HCT116 (cell line): ENCODE data around the gene MAP4K4. TPM values are rescaled to one million over a fixed set of nuclear protein-coding genes. Genes with fewer than 3 reads are reported as not detected.

Source experiments
- ATAC-seq: fragments of 200-7000 bp; cut with Tn5 transposase; 2 replicates; pipeline ENCODE4 v1.9.1; 2020; ENCODE audit warnings: mild to moderate bottlenecking, moderate library complexity
- BruUV-seq: library from RNA; stranded (reverse); fragments of 400-500 nt; replicated peaks from 2 replicates; lab custom pipeline; 2021; lab: Mats Ljungman, UMichigan
- CTCF ChIA-PET: fragments of 300-600 bp; sonication (Branson Sonifier 250); formaldehyde crosslinking; loops from one replicate; lab custom pipeline; 2021; ENCODE audit warnings: antibody characterized with exemption; lab: Charles Lee
- POLR2A ChIA-PET: fragments of 300-600, 350-600 bp; sonication (Branson Sonifier 250); formaldehyde crosslinking; loops from one replicate; lab custom pipeline; 2021; ENCODE audit warnings: antibody characterized with exemption; lab: Charles Lee
- RAD21 ChIA-PET, 2 experiments: fragments of 300-600 bp; sonication (Branson Sonifier 250); formaldehyde crosslinking; loops; one replicate each; lab custom pipeline; 2023; ENCODE audit warnings: low total read pairs in 2 of 2; ENCODE audit not compliant: uncharacterized antibody in 2 of 2, unreplicated experiment in 2 of 2, low non-redundant PET in 1 of 2; lab: Charles Lee
- DNase-seq: peaks from one replicate; pipeline ENCODE4 v3.0.0-alpha.2; 2010; ENCODE audit warnings: low read depth, low spot score
- H2AFZ ChIP-seq: fragments of 200-600 bp; shearing (Covaris generic), sonication (generic); 2 replicates; pipeline ENCODE4 v1.6.1; 2017; ENCODE audit warnings: low read depth, mixed run types, mixed read lengths, antibody characterized with exemption, low read length; ENCODE audit not compliant: poor library complexity, severe bottlenecking
- H3K27ac ChIP-seq: 2 replicates; pipeline ENCODE4 v1.5.1; 2012; ENCODE audit warnings: low read depth, low read length
- H3K27me3 ChIP-seq: fragments of 200-600 bp; sonication (generic); 2 replicates; pipeline ENCODE4 v1.6.1; 2016; ENCODE audit warnings: mixed run types, low read length, mixed read lengths; ENCODE audit not compliant: insufficient read depth
- H3K36me3 ChIP-seq, 2 experiments: fragments of 200-500 bp in 1 of 2; fragments of 200-600 bp in 1 of 2; sonication (Bioruptor generic) in 1 of 2; sonication (generic) in 1 of 2; 2 replicates each; pipeline versions ENCODE4 v1.5.1 to v1.6.1; 2014 to 2016; ENCODE audit warnings: low read length in 2 of 2, inconsistent platforms in 1 of 2, mixed read lengths in 1 of 2, mixed run types in 1 of 2; ENCODE audit not compliant: insufficient read depth in 2 of 2, control insufficient read depth in 1 of 2
- H3K4me1 ChIP-seq, 2 experiments: fragments of 200-600 bp in 1 of 2; sonication (generic) in 1 of 2; 2 replicates each; pipeline versions ENCODE4 v1.5.1 to v1.6.1; 2012 to 2017; ENCODE audit warnings: low read length in 2 of 2, inconsistent platforms in 1 of 2, mild to moderate bottlenecking in 1 of 2, mixed read lengths in 1 of 2, mixed run types in 1 of 2, moderate library complexity in 1 of 2; ENCODE audit not compliant: insufficient read depth in 2 of 2, control insufficient read depth in 1 of 2
- H3K4me2 ChIP-seq: fragments of 200-600 bp; sonication (generic); 2 replicates; pipeline ENCODE4 v1.6.1; 2017; ENCODE audit warnings: mixed run types, low read length, mixed read lengths
- H3K4me3 ChIP-seq, 2 experiments: fragments of 200-600 bp in 1 of 2; sonication (generic) in 1 of 2; replicated peaks in 1 of 2; 2 replicates each; pipeline ENCODE4 v1.5.1; 2011 to 2016; ENCODE audit warnings: low read length in 2 of 2, control low read depth in 1 of 2, low read depth in 1 of 2, mild to moderate bottlenecking in 1 of 2, mixed read lengths in 1 of 2, mixed run types in 1 of 2
- H3K79me2 ChIP-seq: fragments of 200-600 bp; sonication (generic); 2 replicates; pipeline ENCODE4 v1.6.1; 2017; ENCODE audit warnings: mild to moderate bottlenecking, mixed run types, low read length, moderate library complexity, mixed read lengths; ENCODE audit not compliant: insufficient read depth
- H3K9ac ChIP-seq: fragments of 200-600 bp; sonication (generic); 2 replicates; pipeline ENCODE4 v1.6.1; 2016; ENCODE audit warnings: low read length, mixed read lengths
- H3K9me2 ChIP-seq: fragments of 200-600 bp; sonication (generic), shearing (Covaris generic); 2 replicates; pipeline ENCODE4 v1.6.1; 2017; ENCODE audit warnings: mixed run types, mild to moderate bottlenecking, moderate library complexity; ENCODE audit not compliant: insufficient read depth
- H3K9me3 ChIP-seq, 2 experiments: fragments of 200-500 bp in 1 of 2; fragments of 200-600 bp in 1 of 2; sonication (Bioruptor generic) in 1 of 2; sonication (generic) in 1 of 2; 2 replicates each; pipeline ENCODE4 v1.6.1; 2014 to 2017; ENCODE audit warnings: low read length in 2 of 2, mixed read lengths in 2 of 2, inconsistent platforms in 1 of 2, low read depth in 1 of 2, mild to moderate bottlenecking in 1 of 2, mixed run types in 1 of 2, moderate library complexity in 1 of 2; ENCODE audit not compliant: control insufficient read depth in 1 of 2, insufficient read depth in 1 of 2
- H4K20me1 ChIP-seq: fragments of 200-600 bp; sonication (generic), shearing (Covaris generic); 2 replicates; pipeline ENCODE4 v1.6.1; 2017; ENCODE audit warnings: mixed run types, mild to moderate bottlenecking, moderate library complexity; ENCODE audit not compliant: insufficient read depth
- CBX3 ChIP-seq: IDR thresholded peaks from 2 replicates; pipeline ENCODE4 v1.6.1; 2012; ENCODE audit warnings: low read depth
- CEBPB ChIP-seq: IDR thresholded peaks from 2 replicates; pipeline ENCODE4 v1.6.1; 2012; ENCODE audit warnings: low read depth
- EGR1 ChIP-seq: IDR thresholded peaks from 2 replicates; pipeline ENCODE4 v1.6.1; 2012; ENCODE audit warnings: low read depth
- ELF1 ChIP-seq: IDR thresholded peaks from 2 replicates; pipeline ENCODE4 v1.6.1; 2012; ENCODE audit warnings: low read depth, borderline replicate concordance
- EZH2 ChIP-seq: fragments of 200-600 bp; sonication (generic); IDR thresholded peaks from 2 replicates; pipeline ENCODE4 v1.6.1; 2017; ENCODE audit warnings: antibody characterized with exemption, mixed run types
- EZH2phosphoT487 ChIP-seq: fragments of 200-600 bp; IDR thresholded peaks from 2 replicates; pipeline ENCODE4 v1.6.1; 2018; ENCODE audit warnings: antibody characterized with exemption, borderline replicate concordance
- POLR2A ChIP-seq: IDR thresholded peaks from 2 replicates; pipeline ENCODE4 v1.7.0; 2011; ENCODE audit warnings: borderline replicate concordance; ENCODE audit not compliant: insufficient read depth, insufficient read length; ENCODE audit errors: extremely low read depth
- POLR2AphosphoS5 ChIP-seq: IDR thresholded peaks from 2 replicates; pipeline ENCODE4 v1.6.1; 2011; ENCODE audit warnings: mild to moderate bottlenecking, low read depth, low read length, moderate library complexity
- RAD21 ChIP-seq: IDR thresholded peaks from 2 replicates; pipeline ENCODE4 v1.6.1; 2012; ENCODE audit warnings: low read depth, mild to moderate bottlenecking
- SRF ChIP-seq: IDR thresholded peaks from 2 replicates; pipeline ENCODE4 v1.6.1; 2012; ENCODE audit warnings: low read depth
- TCF7L2 ChIP-seq: IDR thresholded peaks from 2 replicates; pipeline ENCODE4 v1.7.0; 2011; ENCODE audit warnings: borderline replicate concordance, inconsistent platforms; ENCODE audit not compliant: insufficient read depth, insufficient read length; ENCODE audit errors: extremely low read depth
- YY1 ChIP-seq: IDR thresholded peaks from 2 replicates; pipeline ENCODE4 v1.6.1; 2011; ENCODE audit warnings: low read length, low read depth, moderate library complexity, mild to moderate bottlenecking; ENCODE audit not compliant: insufficient replicate concordance; ENCODE audit errors: extremely low read depth
- ZFX ChIP-seq: fragments of 450-650 bp; IDR thresholded peaks from 2 replicates; pipeline ENCODE4 v1.6.1; 2017
- intact Hi-C: fragments of 100-400 bp; cut with micrococcal nuclease; formaldehyde crosslinking; loops from 2 replicates; pipeline ENCODE4 v1.10.0; 2022
- total RNA-seq: library from RNA; stranded (reverse); gene quantifications from one replicate; pipeline ENCODE4 v1.2.1, GENCODE V29; 2021; ENCODE audit not compliant: unreplicated experiment
- TF ChIP-seq, protein P1 (sequence below): IDR thresholded peaks from 2 replicates; pipeline ENCODE4 v1.6.1; 2012
- TF ChIP-seq, protein P2 (sequence below), 3 experiments: fragments of 200-600 bp in 1 of 3; sonication (generic) in 1 of 3; IDR thresholded peaks in 2 of 3; conservative IDR thresholded peaks in 1 of 3; 2 replicates each; pipeline ENCODE4 v1.5.1; 2012 to 2017; ENCODE audit warnings: low read depth in 2 of 3, low read length in 2 of 3, antibody characterized with exemption in 1 of 3, borderline replicate concordance in 1 of 3, control low read depth in 1 of 3, mild to moderate bottlenecking in 1 of 3, mixed read lengths in 1 of 3, mixed run types in 1 of 3, moderate library complexity in 1 of 3; ENCODE audit not compliant: insufficient read depth in 1 of 3
- TF ChIP-seq, protein P3 (sequence below): IDR thresholded peaks from 2 replicates; pipeline ENCODE4 v1.6.1; 2012; ENCODE audit warnings: low read depth

The MAP4K4 gene
- total RNA-seq, 1 experiment from 2014 or later = 62.3 TPM

- H3K27me3 ChIP-seq = no peaks in the 10 kb centered on the region
- no peak overlapping the region for H3K9ac ChIP-seq
- intact Hi-C loops = no loop called here
- ATAC-seq (no peak), DNase-seq (no peak)
- H2AFZ ChIP-seq = no peak overlapping the region
- no peak overlapping the region for H3K27ac ChIP-seq
- H4K20me1 ChIP-seq = no peaks in the 10 kb centered on the region
- H3K4me1 ChIP-seq = no peaks in the 10 kb centered on the region
- no peak for TF ChIP-seq EZH2phosphoT487
- TF ChIP-seq, protein P1, sequence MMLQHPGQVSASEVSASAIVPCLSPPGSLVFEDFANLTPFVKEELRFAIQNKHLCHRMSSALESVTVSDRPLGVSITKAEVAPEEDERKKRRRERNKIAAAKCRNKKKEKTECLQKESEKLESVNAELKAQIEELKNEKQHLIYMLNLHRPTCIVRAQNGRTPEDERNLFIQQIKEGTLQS = no peak
- no peak for TF ChIP-seq ELF1
- no peak for TF ChIP-seq EZH2
- no peak for TF ChIP-seq ZFX
- TF ChIP-seq, protein P2, sequence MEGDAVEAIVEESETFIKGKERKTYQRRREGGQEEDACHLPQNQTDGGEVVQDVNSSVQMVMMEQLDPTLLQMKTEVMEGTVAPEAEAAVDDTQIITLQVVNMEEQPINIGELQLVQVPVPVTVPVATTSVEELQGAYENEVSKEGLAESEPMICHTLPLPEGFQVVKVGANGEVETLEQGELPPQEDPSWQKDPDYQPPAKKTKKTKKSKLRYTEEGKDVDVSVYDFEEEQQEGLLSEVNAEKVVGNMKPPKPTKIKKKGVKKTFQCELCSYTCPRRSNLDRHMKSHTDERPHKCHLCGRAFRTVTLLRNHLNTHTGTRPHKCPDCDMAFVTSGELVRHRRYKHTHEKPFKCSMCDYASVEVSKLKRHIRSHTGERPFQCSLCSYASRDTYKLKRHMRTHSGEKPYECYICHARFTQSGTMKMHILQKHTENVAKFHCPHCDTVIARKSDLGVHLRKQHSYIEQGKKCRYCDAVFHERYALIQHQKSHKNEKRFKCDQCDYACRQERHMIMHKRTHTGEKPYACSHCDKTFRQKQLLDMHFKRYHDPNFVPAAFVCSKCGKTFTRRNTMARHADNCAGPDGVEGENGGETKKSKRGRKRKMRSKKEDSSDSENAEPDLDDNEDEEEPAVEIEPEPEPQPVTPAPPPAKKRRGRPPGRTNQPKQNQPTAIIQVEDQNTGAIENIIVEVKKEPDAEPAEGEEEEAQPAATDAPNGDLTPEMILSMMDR (IDR thresholded peaks at IDR 0.05 in 2 of 3, conservative IDR thresholded peaks at IDR 0.05 in 1 of 3; ENCODE audit: borderline replicate concordance in 1 of 3, insufficient read depth in 1 of 3, low read depth in 2 of 3, low read length in 2 of 3) = no peak
- no peak for TF ChIP-seq SRF
- no peak for TF ChIP-seq CEBPB
- TF ChIP-seq, protein P3, sequence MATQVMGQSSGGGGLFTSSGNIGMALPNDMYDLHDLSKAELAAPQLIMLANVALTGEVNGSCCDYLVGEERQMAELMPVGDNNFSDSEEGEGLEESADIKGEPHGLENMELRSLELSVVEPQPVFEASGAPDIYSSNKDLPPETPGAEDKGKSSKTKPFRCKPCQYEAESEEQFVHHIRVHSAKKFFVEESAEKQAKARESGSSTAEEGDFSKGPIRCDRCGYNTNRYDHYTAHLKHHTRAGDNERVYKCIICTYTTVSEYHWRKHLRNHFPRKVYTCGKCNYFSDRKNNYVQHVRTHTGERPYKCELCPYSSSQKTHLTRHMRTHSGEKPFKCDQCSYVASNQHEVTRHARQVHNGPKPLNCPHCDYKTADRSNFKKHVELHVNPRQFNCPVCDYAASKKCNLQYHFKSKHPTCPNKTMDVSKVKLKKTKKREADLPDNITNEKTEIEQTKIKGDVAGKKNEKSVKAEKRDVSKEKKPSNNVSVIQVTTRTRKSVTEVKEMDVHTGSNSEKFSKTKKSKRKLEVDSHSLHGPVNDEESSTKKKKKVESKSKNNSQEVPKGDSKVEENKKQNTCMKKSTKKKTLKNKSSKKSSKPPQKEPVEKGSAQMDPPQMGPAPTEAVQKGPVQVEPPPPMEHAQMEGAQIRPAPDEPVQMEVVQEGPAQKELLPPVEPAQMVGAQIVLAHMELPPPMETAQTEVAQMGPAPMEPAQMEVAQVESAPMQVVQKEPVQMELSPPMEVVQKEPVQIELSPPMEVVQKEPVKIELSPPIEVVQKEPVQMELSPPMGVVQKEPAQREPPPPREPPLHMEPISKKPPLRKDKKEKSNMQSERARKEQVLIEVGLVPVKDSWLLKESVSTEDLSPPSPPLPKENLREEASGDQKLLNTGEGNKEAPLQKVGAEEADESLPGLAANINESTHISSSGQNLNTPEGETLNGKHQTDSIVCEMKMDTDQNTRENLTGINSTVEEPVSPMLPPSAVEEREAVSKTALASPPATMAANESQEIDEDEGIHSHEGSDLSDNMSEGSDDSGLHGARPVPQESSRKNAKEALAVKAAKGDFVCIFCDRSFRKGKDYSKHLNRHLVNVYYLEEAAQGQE = no peak
- TF ChIP-seq YY1 = no peak
- TF ChIP-seq POLR2AphosphoS5 = no peak
- no peak for TF ChIP-seq RAD21
- no peak for TF ChIP-seq POLR2A
- no peak for TF ChIP-seq CBX3
- TF ChIP-seq EGR1 = no peak
- TF ChIP-seq TCF7L2 = no peak
- H3K4me2 ChIP-seq = no peak overlapping the region
- CTCF ChIA-PET = no interaction called here
- H3K9me2 ChIP-seq = no peaks in the 10 kb centered on the region
- H3K9me3 ChIP-seq = no peaks in the 10 kb centered on the region
- H3K79me2 ChIP-seq = no peaks in the 10 kb centered on the region
- no TSS peak for BruUV-seq
- POLR2A ChIA-PET = no interaction called here
- no peak overlapping the region for H3K4me3 ChIP-seq
- RAD21 ChIA-PET = no interaction called here
- no peaks in the 10 kb centered on the region for H3K36me3 ChIP-seq
Observed at GRCh38 chr2:101921319-101921952, 223.9 kb downstream of the MAP4K4 start.
